HG03432 (cell line): Measurements from ENCODE around the gene RYR3.

Source experiments
- ATAC-seq: cut with Tn5 transposase; IDR thresholded peaks from one replicate; pipeline ENCODE4 v1.9.1; 2021; ENCODE audit warnings: mild to moderate bottlenecking, moderate library complexity; ENCODE audit not compliant: unreplicated experiment

Gene RYR3

DNA sequence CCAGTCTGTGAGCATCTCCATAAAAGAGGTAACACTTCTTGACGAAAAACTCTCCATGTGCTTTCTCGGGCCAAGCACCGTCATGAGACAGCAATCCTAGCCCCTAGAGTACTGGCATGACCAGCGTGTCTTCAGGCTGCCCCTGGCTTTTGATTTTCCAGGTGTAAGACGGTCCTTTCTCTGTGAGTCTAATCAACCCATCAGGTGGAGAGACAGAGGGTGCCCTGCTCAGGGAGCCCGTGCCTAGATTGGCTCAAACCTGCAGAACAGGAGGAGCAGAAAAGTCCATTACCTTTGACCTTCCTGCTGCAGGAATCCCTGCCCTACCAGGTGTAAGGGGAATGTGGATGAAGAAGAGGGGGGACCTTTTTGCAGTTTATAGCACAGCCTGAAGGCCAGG, 548.1 kb downstream of the RYR3 start:
- no peak for ATAC-seq

- ATAC-seq: no peak
These were observed 549.3 kb downstream of the RYR3 start for GRCh38 chr15:33859992-33860545.

DNA sequence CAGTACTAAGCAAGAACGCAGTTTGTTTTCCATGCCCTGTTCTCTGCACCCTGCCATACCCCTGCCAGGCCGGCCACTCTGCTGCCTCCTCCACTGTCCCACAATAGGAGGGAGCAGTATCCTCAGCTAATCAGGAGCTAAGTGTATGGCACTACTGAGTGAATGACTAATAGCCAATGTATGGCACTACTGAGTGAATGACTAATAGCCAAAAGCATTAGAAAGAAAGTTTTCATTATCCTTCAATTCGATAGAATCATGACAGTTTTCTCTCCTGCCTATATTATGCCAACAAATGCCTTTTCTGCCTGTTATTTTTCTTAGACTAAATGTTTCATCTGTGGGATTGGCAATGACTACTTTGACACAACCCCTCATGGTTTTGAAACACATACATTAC, 550.0 kb downstream of the RYR3 start:
- no peak for ATAC-seq

- no peak for ATAC-seq
These were observed 553.8 kb downstream of the RYR3 start for GRCh38 chr15:33864360-33865075.

DNA sequence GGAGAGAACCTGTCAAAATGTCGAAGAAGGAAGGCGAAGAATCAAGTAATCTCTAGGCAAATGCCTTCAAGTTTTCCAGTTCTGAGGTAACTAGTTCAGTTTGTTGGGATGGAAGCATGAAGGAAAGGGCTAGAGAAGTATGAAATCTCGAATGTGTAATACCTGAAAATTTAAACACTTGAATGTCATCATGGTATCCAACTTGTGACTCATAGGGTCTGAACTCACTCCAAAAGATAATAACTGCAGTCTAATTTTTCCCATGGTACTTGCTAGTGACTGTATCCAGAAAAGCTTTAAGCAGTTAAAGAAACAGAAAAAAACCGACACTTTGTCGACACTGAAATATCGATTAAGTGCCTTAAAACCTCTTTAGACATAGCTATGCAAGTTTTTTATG, 554.6 kb downstream of the RYR3 start:
- ATAC-seq: no peak

- no peak for ATAC-seq
These were observed 555.5 kb downstream of the RYR3 start for GRCh38 chr15:33866101-33866737.

GRCh38 chr15:33871980-33872379, 561.2 kb downstream of the RYR3 start:
- no peak for ATAC-seq

DNA sequence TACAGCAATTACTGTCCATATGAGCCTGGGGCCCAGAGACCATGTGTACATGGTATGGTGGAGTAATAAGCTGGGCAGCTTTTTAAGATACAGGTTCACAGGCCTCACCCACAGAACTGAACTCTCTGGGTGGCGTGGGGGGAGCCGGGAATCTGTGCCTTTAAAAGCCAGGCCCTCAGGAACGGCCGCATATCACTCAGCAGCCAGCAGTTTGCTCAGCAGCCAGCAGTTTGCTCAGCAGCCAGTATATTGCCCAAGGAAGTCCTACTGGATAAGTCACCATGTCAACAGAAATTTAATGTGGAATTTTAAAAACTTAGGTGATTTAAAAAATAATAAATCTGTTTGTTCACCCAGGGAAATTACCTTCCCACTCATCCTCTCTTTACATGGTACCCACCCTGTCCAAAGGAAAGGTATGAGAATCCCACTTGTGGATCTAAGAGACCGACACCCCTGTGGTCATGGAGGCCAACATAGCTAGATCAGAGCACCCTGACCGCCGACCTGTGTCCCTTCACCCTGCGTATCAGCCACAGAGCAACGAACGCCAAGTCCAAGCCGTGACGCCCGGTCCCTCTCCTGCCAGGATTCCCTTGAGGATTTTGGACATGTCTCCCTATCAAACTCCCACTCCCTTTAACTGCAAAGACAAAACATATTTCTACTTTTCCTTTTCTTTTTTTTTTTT, 561.8 kb downstream of the RYR3 start:
- ATAC-seq: no peak

GRCh38 chr15:33874156-33874555, 563.4 kb downstream of the RYR3 start:
- ATAC-seq: no peak

DNA sequence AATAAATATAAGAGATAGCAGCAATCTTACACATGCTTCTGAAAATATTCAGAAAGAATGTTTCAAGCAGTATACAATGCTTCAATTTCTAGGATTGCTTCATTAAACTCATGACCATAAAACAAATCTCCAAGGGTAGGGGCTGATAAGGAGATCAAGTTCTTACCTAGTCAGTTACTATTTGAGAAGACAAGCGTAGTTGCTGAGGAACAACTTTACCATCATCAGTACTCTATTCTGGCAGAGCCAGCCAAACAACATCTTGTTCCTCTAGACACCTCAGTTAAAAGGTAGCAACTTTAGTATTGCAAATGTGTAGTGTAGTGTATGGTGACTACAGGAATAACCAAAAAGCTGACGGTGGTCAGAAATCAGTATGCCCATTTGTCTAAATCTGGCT, 572.2 kb downstream of the RYR3 start:
- ATAC-seq: no peak

- no peak for ATAC-seq
These were observed 577.4 kb downstream of the RYR3 start for GRCh38 chr15:33888176-33888575.

- peak; percentile 65 for ATAC-seq
These were observed 583.4 kb downstream of the RYR3 start for GRCh38 chr15:33894193-33894592.

GRCh38 chr15:33902043-33902442, 591.3 kb downstream of the RYR3 start:
- ATAC-seq: no peak

DNA sequence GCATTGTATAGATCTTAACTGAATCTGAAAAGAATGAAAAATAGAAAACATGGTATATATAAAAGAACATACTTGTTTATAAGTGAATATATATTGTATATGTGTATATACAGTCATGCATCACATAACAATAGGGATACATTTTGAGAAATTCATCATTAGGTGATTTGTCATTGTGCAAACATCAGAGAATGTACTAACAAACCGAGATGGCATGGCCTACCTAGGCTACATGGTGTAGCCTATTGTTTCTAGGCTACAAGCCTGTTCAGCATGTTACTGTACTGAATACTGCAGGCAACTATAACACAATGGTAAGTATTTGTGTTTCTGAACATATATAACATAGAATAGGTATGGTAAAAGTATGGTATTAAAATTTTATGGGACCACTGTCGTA, 592.9 kb downstream of the RYR3 start:
- no peak for ATAC-seq

GRCh38 chr15:33907326-33907725, 596.6 kb downstream of the RYR3 start:
- no peak for ATAC-seq

- no peak for ATAC-seq
These were observed 597.6 kb downstream of the RYR3 start for GRCh38 chr15:33908406-33908805.

GRCh38 chr15:33910741-33911140, 600.0 kb downstream of the RYR3 start:
- ATAC-seq: no peak

DNA sequence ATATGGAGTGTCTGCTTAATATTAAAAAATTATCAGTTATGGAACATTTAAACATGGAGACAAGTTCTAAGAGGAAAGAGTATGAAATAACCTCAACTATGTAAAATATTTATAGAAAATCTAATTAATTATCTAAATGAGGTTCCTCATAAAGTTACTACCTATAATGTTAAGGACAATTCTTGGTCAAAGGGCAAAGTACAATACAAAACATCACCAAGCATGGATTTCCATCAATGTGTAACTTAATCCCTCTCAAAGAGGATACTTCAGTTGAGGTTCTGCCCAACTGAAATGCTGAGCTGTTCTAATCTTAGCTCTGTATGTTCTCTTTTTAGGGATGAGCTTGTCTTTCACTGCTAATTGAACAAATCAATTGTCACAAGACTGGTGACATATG, 601.6 kb downstream of the RYR3 start:
- no peak for ATAC-seq

DNA sequence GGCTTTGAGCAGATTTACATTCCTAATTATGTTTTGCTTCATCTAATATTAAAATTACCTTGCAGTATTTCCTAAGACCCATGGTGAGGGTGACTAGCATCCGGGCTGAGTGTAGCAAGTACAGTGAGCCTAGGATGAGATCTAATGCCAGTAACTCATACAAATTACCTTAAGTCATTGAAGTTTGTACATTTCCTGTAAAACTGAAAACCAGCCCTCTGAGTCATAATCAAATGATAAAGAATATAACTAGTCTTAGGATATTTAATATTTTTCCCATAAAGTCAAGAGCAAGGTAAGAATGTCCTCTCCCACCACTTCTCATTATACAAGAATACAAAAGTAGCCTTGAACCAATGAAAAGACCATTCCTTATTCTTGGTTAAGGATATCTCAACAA, 602.7 kb downstream of the RYR3 start:
- ATAC-seq: no peak
